ENCODE measurements around the gene LRRC23.

DNA sequence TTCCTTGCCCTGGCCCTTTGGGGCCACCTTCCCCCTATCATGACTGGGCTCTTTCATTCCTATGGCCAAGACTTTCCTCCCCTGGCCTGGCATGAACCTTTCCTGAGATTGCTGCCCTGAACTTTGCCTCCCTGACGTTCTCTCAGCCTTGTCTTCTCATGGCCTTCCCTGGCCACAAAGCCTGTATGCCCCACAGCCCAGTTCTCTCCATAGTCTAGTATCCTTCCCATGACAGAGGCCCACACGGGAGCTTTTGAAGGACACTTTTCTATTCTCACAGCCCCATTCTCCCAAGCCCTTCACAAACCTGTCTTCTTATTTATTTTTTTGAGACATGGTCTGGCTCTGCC is 34.5 kb downstream of the LRRC23 start:
- TF ChIP-seq CTCF (conservative IDR thresholded peaks at IDR 0.05 in 1 of 2, IDR thresholded peaks at IDR 0.05 in 1 of 2; ENCODE audit: extremely low read depth in 1 of 2, insufficient read depth in 1 of 2, low read depth in 1 of 2, low read length in 2 of 2) (no peak), EZH2 (IDR thresholded peaks at IDR 0.05; ENCODE audit: borderline replicate concordance, low read length) (no peak)
